Measurements from ENCODE around the gene CD300LF.
A peak's percentile ranks its signal among the peaks of the same experiment; 100 is the strongest.

CD300LF gene

DNA sequence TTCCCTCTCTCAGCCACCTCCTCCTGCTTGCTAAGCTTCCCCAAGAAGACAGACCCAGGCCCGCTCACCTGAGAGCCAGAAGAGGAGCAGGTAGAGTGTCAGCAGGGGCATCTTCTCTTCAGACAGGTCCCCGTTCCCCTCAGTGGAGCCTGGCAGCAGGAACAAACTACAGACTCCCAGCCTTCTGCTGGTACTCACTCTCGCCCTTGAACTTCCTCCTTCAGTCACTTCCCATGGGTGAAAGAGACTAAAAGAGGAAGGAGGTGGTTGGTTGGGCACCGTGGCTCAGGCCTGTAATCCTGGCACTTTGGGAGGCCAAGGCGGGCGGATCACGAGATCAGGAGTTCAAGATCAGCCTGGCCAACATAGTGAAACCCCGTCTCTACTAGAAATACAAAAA, at the start of gene CD300LF:
TSS of gene CD300LF (minus strand) at position 168 of the 400 bp plus-strand sequence. CDS start at position 111, 57 bp downstream.
- no peak for DNase-seq

DNA sequence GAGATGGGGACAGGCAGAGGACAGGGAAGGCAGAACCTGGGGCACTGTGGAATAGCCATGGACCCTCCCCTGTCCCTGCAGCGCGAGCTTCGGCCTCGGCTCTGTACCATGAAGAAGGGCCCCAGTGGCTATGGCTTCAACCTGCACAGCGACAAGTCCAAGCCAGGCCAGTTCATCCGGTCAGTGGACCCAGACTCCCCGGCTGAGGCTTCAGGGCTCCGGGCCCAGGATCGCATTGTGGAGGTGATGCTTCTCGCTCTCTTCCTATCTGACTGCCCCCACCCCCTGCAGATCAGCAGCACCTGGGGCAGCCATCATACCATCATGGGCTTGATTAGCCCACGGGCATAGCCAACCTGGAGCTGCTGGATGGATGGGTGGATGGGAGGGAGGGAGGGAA, 49.2 kb upstream of the CD300LF start:
- no peak for DNase-seq

DNA sequence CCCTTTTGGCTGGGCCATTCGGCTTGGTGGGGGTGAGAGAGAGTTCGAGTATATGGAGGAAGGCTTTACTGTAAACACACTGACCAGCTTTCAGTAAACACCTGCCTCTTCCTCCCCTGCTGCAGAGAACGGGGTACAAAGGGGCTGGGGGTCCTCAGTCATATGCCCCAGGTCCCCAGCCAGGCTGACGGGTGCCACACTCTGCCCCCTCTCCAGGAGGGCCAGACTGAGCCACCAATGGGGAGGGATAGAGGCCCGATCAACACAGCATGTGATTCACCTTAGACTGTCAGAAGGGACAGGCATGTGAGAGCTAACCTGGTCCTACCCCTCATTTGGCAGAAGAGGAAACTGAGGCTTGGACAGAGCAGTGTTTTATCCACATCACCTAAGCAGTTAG, 48.7 kb upstream of the CD300LF start:
- no peak for DNase-seq

DNA sequence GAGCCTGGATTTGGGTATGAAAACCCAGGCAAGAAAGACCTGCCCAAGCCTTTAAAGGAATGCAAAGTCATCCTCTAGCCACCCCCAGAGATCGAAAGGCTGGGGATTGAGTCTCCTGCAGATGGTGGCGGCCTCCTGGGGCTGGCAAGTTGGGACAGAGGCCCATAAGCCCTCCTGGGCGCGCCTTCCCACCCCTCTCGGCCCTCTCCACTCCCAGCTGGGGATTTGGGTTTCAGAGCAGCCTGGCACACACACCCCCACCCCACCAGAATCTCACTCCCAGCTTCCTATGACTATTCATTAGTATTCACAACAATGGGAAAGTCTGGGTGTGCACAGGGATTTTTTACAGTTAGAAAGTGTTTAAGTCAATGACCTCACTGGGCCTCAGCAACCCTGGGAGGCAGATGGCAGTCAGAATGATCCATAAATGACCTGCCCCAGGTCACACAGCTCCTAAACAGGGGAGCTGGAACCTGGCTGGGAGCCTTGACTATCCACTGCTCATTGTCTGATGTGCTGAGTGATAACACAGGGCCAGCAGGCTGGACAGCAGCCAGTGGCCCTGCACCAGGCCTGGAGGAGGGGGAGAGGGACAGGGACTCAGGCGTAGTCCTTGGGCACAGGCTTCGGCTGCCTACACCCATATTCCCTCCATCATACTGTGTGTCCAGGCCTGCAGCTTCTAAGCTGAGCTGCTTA, 47.8 kb upstream of the CD300LF start:
- no peak for DNase-seq

DNA sequence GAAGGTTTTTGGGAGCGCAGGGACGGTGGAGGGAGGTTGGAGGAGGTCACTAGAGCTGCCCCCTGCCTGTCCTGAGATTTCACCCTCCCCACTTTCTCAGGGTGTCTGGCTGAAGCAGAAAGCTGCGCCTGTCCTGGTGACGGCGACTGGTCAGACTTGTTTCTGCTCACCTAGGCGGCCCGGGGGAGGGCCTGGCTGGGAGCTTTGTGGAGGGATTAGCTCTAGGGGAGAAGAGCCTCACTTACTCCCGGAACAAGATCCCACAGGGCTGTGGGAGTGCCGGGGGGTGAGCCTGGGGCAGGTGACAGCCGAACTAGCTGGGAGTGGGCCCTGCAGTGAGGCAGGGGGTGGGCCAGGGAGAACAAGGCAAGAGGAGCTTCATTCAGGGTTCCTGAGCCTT, 47.2 kb upstream of the CD300LF start:
- no peak for DNase-seq

DNA sequence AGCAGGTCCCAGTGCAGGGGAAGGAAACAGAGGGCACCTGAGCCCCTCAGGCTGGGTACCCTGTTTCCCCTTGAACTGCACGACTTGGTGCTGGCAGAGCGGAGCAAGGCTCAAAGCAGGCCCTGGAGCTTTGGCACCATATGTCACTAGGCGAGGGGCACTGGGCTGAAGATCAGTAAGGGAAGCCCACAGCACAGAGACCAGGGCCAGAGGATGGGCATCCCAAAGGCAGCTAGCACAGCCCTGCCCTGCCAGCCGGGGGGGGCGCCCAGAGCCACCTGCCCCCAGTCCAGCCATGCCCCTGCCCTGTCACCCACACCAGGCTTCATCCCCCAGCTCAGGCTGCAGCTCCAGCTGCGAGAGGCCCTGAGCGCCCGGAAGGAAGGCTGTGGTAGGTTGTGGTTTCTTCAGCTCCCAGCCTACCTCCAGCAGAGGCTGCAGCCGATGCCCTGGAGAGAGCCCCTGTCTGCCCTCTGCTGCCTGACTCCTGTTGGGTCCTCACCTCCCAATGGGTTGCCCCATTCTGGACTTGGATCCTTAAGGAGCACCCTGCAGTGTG, 46.6 kb upstream of the CD300LF start:
- no peak for DNase-seq

DNA sequence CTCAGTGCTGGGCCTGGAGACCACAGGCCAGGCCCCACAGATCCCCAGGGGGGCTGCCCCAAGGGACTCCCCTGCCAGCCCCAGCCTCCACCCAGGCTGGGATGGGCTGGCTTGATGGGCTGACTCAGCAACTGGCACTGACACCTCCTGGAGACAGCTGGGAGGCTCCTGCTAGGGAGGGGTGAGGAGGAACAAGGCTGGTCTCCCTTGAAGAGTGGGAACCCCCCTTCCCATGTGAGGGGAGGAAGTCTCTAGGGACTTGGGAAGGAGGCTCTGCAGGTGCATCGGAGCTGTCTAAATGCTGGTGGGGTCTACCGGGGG, 46.1 kb upstream of the CD300LF start:
- no peak for DNase-seq

DNA sequence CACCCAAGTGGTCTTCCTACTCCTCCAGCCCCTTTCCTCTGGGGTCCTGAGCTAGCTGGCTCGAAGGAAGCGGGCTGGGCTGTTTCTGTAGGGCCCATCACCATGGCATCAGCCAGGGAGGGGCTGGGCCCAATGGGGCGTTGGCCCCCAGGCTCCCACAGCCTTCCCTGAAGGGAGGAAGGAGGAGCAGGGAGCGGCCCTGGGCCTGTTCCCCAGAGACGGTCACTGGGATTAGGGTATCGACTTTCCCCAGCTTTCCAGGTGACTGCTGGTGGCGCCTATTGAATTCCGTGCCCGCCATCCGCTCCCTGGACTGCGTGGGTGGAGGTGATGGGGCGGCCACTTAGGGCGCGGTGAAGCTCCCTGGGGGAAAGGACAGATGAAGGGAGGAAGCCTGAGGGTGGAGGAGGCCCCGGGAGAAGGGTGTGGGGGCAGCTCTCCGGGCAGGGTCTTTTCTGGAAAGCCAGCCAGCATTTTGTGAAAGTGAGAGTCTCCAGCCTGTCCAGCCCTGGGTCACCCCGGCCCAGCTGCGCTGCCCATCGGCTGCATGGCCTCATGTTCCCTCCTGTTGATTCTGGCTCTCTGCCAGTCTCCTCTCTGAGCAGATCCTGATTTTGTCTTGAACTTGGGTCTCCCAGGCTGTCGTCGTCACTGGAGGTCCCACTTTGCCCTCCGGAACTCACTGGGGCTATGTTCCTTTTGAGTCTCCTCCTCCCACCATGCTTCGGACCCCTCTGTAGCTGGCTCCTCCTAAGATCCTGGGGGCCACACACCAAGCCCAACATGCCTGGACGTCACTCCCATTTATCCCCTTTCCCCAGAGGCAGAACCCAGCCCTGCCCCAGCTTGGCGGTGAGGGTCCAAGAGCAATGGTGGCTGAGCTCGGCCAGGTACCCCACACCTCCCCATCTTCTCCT, 45.5 kb upstream of the CD300LF start:
- no peak for DNase-seq

DNA sequence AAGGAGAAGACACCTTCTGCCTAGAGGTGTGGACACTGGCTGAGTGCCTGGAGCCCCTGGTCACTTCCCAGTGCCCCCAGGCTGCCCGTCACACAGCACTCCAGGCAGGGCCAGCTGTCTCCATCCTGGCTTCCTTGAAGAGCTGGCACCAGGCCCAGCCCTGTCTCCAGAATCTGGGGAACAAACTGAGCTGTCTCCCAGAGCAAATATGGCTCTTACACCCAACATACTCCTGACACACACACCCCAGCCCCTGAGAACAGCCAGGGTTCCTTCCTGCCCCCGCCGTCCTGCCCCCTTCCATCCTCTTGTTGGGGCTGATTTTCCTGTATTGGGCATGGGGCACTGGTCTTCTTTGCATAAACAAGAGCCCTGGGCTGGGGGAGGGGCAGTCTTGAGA, 44.8 kb upstream of the CD300LF start:
- DNase-seq: no peak

DNA sequence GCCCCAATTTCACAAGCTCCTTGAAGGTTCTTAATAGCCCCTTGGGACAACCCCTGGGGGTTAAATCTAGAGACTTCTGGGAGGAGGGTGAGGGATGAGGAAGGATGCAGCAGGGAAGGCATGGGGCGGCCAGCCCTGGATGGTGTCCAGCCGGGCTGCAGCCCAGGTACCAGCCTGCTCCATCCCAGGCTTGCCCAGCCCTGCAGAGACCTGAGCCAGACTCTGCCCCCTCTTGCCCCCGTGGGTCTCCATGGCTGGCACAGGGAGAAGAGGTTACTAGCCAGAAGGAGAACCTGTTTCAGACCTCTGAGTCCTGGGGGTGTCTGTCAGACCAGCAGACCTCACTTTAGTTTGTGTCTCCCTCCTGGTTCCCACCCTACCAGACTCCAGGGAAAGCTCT, 44.2 kb upstream of the CD300LF start:
- no peak for DNase-seq

DNA sequence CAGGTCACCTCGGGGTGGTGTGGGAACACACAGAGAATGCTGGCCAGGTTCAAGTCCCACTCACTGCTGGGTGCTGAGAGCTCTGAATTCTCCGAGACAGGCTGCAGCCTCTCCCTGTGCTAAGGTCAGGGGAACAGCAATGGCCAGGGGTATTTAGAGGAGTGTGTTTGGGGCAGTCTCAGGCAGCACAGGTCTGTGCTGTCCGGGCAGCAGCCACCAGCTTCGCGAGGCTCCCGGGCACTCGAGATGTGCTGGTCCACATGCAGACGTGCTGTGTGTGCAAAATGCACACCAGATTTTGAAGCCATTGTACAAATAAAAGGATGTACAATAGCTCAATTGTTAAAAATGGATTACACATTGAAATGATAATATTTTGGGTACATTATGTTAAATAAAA, 42.8 kb upstream of the CD300LF start:
- DNase-seq: no peak

DNA sequence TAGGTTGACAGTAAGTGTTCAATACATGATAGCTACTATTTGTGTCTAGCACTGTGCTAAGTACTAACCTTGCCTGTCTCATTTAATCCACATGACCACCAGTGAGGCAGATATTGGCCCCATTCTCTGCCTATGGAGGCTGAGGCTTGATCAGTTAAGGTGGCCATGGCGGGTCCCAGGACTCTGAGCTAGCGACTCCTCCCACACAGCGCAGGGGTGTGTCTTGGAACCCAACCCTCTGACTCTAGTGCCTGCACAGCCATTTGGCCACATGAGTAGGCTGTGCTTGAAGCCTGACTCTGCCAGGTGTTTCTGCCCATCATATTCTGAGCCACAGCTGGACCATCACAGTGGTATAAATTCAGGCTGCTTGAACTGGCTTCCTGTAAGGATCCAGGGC, 42.1 kb upstream of the CD300LF start:
- no peak for DNase-seq

DNA sequence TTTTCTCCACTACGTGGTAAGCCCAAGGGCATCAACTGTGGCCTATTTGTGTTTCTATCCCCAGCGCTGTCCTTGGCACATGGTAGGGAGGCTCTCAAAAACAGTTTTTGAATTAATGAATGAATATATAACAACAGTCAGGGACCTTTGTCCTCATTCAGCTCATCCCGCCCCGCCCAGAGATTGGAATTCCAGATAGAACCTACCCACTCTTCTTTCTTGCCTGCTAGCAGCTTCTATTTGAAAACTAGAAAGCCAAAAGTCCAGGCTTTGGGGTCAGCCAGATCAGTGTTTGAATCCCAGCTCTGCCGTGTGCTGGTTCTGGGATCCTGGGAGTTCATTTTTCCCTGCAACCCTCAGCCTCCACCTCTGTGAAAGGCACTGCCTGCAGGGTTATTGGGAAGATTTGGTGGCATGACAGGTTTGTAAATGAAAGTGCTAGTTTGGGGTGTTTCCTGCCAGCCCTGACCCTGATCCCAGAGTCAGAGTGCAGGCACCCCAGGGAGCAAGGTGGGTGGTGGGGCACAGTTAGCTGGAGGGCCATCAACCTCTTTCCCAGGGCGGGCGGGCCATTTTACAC, 40.2 kb upstream of the CD300LF start:
- DNase-seq: no peak

DNA sequence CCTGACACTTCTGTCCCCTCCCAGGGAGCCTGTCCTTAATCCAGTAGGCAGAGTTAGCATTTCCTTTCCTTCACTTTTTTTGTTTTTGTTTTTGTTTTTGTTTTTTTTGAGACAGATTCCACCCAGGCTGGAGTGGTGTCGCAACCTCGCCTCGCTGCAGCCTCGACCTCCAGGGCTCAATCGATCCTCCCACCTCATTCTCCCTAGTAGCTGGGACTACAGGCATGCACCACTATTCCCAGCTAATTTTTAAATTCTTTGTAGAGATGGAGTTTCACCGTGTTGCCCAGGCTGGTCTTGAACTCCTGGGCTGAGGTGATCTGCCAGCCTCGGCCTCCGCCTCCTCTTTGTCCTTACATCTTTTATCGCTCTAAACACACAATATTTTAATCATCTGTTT, 39.7 kb upstream of the CD300LF start:
- no peak for DNase-seq

DNA sequence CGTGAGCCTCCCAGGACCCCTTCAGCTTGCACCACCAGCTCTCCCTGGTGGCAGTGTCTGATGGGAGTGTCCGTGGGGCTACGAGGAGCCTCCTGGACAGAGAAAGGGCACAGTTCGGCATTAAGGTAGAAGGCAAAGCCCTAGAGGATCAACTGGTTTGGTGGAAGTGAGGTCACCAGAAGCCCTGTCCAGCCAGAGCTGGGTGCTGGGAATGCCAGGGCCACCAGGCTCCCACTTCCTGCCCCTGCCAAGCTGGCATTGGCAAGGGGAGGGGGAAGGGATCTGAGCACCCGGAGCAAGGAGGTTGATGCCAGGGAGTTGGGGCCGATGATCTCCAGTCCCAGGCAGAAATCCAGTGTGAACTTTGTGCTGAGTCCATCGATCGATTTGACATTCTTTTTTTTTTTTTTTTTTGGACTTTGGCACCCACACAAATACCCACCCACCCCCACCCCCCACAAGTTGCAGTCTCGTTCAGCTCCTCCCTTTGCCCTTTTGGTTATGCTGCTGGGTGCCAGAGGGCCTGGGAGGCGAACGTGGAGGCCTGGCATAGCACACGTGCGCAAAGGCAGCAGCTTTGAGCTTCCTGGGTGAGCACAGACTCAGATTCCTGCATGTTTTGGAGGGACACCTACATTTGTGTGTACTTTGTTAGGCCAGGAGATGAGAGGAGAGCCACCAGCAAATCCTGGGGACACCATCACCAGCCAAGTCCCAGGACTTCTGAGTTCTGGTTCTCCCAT, 37.8 kb upstream of the CD300LF start:
- DNase-seq: no peak

DNA sequence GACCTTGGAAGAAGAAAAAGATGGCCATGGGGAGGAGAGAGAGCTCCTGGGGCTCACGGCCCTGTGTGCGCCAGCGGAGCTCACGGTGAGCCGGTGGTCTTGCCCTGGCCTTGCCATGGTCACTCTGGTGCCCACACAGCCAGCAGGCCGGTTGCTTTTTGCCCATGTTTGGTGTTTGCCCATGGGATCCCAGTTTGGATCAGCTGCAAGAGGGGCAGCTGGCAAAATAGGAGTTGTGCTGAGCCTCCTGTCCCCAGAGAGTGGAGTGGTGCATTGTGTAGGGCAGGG, 37.3 kb upstream of the CD300LF start:
- no peak for DNase-seq

DNA sequence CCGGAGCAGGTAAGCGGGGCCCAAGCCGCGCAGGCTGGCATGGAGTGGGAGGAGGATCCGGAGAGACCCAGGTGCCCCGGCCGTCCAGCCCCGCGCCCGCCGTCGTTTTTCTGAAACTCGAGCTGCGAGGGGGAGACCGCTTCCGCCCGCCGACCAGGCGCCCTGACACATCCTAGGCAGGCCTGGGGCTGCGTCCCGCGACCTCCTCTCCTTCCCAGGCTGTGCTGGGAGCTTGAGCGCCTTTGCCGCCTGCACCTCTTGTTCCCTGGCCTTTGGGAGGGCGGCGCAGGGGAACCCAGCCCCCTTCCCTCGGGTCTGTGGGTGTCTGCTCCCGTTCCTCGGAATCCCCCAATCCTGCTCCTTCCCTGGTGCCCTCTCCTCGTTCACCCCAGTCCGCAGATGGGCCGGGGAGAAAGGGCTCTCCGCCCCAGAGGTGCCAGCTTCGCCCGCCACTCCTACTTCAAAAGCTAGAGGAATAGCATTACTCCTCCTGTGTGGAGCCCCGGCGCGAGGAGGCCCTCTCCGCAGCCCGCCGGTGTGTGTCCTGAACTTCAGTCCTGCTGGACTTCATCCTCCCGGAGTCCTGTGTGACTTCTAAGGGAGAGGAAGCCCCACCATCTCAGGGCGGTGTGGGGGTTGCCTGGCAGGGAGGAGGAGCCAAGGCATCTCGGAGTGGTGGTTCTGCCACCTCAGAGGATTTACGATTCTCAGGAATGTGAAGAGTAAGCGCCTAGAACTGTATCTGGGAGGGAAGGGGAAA, 36.7 kb upstream of the CD300LF start:
- DNase-seq: peak; percentile 17

DNA sequence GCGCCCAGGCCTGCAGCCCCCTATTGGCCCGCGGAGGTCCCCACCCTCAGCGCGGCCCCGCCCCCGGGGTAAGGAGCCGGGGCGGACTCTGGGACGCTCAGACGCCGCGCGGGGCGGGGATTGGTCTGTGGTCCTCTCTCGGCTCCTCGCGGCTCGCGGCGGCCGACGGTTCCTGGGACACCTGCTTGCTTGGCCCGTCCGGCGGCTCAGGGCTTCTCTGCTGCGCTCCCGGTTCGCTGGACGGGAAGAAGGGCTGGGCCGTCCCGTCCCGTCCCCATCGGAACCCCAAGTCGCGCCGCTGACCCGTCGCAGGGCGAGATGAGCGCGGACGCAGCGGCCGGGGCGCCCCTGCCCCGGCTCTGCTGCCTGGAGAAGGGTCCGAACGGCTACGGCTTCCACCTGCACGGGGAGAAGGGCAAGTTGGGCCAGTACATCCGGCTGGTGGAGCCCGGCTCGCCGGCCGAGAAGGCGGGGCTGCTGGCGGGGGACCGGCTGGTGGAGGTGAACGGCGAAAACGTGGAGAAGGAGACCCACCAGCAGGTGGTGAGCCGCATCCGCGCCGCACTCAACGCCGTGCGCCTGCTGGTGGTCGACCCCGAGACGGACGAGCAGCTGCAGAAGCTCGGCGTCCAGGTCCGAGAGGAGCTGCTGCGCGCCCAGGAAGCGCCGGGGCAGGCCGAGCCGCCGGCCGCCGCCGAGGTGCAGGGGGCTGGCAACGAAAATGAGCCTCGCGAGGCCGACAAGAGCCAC, 36.0 kb upstream of the CD300LF start, which contains the start of gene NHERF1:
TSS of gene NHERF1 (plus strand) at position 100 of the 750 bp plus-strand sequence. CDS start at position 319, 219 bp downstream.
- peak; percentile 88 for DNase-seq

DNA sequence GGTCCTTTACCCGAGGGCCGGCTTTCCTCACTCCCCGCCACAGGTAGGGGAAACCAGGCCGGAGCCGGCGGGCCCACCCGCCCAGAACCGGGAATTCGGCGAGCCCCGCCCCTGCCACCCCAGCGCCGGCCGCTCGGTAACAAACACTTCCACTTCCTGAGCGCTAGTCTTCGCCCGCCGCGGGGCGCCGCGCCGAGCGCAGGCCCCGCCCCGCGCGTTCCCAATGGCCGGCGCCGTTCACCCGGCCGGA, 35.5 kb upstream of the CD300LF start:
- DNase-seq: no peak

DNA sequence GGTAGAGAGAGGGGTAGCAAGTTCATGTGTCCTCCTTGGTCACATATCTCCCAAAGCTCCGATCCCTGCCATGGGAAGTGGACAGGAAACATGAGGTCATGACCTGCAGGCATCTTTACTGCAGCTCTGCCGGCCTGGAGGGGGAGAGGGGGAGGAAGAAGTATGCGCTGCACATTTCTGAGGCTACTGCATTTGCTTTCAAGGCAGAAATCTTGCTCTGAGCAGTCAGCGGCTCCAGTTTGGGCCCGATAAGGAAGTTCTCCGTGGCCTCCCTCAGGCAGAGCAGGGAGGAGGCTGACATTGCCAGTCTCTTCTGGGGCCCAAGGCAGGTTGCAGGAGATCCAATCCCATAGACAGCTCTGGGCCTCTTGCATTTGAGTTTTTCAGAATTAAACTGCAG, 34.2 kb upstream of the CD300LF start:
- DNase-seq: no peak

DNA sequence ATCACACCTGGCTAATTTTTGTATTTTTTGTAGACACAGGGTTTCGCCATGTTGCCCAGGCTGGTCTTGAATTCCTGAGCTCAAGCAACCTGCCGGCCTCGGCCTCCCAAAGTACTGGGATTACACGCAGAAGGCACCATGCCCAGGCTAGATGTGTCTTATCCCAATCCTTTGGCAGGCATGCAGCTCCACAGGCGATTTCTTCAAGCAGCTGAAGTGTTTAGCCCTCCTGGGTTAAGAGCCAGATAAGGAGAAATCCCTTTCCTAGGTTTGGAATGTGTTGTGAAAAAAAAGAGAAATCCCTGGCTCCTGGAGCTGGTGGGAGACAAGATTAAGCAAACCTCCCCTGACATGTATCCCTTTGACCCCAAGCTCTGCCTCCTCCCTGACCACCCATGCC, 33.7 kb upstream of the CD300LF start:
- no peak for DNase-seq
